Calu3 (cell line): Measurements from ENCODE around the gene FASTKD3. TPM values are rescaled to one million over a fixed set of nuclear protein-coding genes. Genes with fewer than 3 reads are reported as not detected.

Source experiments
- BruUV-seq: library from RNA; stranded (reverse); fragments of 400-500 nt; replicated peaks from 2 replicates; lab custom pipeline; 2021; lab: Mats Ljungman, UMichigan
- CTCF ChIA-PET: fragments of 300-600 bp; sonication (Branson Sonifier 250); formaldehyde crosslinking; loops from one replicate; lab custom pipeline; 2022; ENCODE audit warnings: antibody characterized with exemption; lab: Charles Lee
- DNase-seq: peaks from one replicate; pipeline ENCODE4 v3.0.0; 2022
- H3K27ac Mint-ChIP-seq: one replicate; pipeline ENCODE4 v1.8.0; 2022; ENCODE audit warnings: mixed read lengths; ENCODE audit not compliant: unreplicated experiment
- H3K27me3 Mint-ChIP-seq: one replicate; pipeline ENCODE4 v1.8.0; 2022; ENCODE audit warnings: mixed read lengths; ENCODE audit not compliant: unreplicated experiment
- H3K36me3 Mint-ChIP-seq: one replicate; pipeline ENCODE4 v1.8.0; 2022; ENCODE audit warnings: mild to moderate bottlenecking, moderate library complexity, mixed read lengths; ENCODE audit not compliant: insufficient read depth, unreplicated experiment
- H3K4me1 Mint-ChIP-seq: one replicate; pipeline ENCODE4 v1.8.0; 2022; ENCODE audit warnings: mild to moderate bottlenecking, low read depth, mixed read lengths; ENCODE audit not compliant: unreplicated experiment
- H3K4me3 Mint-ChIP-seq: one replicate; pipeline ENCODE4 v1.8.0; 2022; ENCODE audit warnings: mild to moderate bottlenecking, low read depth, moderate library complexity, mixed read lengths; ENCODE audit not compliant: unreplicated experiment
- H3K9me3 Mint-ChIP-seq: one replicate; pipeline ENCODE4 v1.8.0; 2022; ENCODE audit warnings: low read depth, mixed read lengths; ENCODE audit not compliant: unreplicated experiment
- intact Hi-C: fragments of 100-400 bp; cut with micrococcal nuclease; formaldehyde crosslinking; loops from one replicate; pipeline ENCODE4 v1.10.0; 2022; ENCODE audit not compliant: unreplicated experiment
- total RNA-seq: library from RNA; stranded (reverse); gene quantifications from 2 replicates; pipeline ENCODE4 v1.2.3, GENCODE V29; 2022
- TF ChIP-seq, protein P1 (sequence below): fragments of 200-600 bp; IDR thresholded peaks from one replicate; pipeline ENCODE4 v1.8.0; 2022; ENCODE audit warnings: antibody characterized with exemption; ENCODE audit not compliant: unreplicated experiment

Gene FASTKD3
- total RNA-seq, 1 experiment from 2014 or later: 13.5 TPM

DNA sequence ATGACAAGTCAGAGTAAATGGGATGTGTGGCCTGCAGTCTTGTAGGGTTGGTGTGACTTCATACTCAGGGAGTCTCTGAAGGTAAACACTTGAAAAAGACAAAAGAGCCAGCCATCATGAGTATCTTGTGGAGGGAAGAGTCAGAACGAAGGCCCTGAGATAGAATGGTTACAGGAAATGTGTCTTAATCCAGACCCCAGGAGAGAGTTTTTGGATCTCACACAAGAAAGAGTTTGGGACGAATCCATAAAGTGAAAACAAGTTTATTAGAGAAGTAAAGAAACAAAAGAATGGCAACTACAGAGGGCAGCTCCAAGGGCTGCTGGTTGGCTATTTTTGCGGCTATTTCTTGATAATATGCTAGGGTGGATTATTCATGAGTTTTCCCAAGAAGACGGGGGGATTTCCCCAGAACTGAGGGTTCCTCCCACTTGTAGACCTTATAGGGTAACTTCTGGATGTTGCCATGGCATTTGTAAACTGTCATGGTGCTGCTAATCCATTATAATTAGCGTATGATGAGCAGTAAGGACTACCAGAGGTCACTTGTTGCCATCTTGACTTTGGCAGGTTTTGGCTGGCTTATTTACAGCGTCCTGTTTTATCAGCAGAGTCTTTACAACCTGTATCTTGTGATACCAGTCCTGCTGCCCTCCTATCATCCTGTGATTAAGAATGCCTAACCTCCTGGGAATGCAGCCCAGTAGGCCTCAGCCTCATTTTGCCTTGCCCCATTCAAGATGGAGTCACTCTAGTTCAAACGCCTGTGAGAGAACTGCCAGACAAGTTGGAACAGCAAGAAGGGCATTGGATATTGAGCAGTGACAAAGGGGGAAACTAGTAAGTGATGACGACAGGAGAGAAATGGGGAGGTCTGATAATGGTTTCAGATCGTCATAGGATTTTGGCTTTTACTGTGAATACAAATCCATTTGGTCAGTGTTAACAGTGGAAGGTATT is 34.1 kb upstream of the FASTKD3 start:
- TF ChIP-seq, protein P1, sequence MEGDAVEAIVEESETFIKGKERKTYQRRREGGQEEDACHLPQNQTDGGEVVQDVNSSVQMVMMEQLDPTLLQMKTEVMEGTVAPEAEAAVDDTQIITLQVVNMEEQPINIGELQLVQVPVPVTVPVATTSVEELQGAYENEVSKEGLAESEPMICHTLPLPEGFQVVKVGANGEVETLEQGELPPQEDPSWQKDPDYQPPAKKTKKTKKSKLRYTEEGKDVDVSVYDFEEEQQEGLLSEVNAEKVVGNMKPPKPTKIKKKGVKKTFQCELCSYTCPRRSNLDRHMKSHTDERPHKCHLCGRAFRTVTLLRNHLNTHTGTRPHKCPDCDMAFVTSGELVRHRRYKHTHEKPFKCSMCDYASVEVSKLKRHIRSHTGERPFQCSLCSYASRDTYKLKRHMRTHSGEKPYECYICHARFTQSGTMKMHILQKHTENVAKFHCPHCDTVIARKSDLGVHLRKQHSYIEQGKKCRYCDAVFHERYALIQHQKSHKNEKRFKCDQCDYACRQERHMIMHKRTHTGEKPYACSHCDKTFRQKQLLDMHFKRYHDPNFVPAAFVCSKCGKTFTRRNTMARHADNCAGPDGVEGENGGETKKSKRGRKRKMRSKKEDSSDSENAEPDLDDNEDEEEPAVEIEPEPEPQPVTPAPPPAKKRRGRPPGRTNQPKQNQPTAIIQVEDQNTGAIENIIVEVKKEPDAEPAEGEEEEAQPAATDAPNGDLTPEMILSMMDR: no peak
- CTCF ChIA-PET: no interaction called here
- no peak for DNase-seq
- BruUV-seq: no TSS peak
- peaks cover 3% of the 10 kb centered on the region for H3K9me3 Mint-ChIP-seq
- H3K4me3 Mint-ChIP-seq: no peak overlapping the region
- H3K4me1 Mint-ChIP-seq: peaks cover 12% of the 10 kb centered on the region
- intact Hi-C loops: no loop called here
- peaks cover 38% of the 10 kb centered on the region for H3K36me3 Mint-ChIP-seq
- no peaks in the 10 kb centered on the region for H3K27me3 Mint-ChIP-seq
- peak overlapping the region; percentile 40 for H3K27ac Mint-ChIP-seq

- Mint-ChIP-seq H3K36me3 (peaks cover 33% of the 10 kb centered on the region), H3K4me3 (no peak overlapping the region), H3K27ac (no peak overlapping the region), H3K9me3 (no peaks in the 10 kb centered on the region), H3K27me3 (no peaks in the 10 kb centered on the region), H3K4me1 (peaks cover 12% of the 10 kb centered on the region)
- no peak for DNase-seq
- BruUV-seq: no TSS peak
- CTCF ChIA-PET: no interaction called here
- intact Hi-C loops: no loop called here
- TF ChIP-seq, protein P1: no peak
Observed at GRCh38 chr5:7902201-7902600, 33.4 kb upstream of the FASTKD3 start.

- H3K36me3 Mint-ChIP-seq: peaks cover 41% of the 10 kb centered on the region
- peak; percentile 56 for DNase-seq
Observed at GRCh38 chr5:7897014-7897600, 28.3 kb upstream of the FASTKD3 start.

DNA sequence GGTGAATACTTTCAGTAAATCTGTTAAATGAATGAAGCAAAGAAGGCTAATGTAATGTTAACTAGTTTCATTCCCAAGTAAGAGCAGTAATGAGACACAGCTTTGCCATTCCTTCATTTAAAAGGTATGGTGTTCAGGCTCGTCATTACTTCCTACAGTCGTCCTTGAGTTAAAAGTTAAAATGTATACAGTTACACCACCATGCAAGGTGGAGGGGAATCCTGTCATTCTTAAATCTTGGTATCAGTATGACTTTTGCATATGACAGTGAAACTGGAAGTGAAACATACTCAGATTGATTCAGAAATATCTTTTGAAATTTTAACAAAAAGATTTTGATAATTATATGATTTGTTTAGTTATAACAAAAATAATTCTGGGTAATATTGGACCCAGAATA is 26.0 kb upstream of the FASTKD3 start:
- peaks cover 51% of the 10 kb centered on the region for H3K36me3 Mint-ChIP-seq
- no TSS peak for BruUV-seq
- H3K4me1 Mint-ChIP-seq: no peaks in the 10 kb centered on the region
- intact Hi-C loops: no loop called here
- H3K27ac Mint-ChIP-seq: no peak overlapping the region
- no peak overlapping the region for H3K4me3 Mint-ChIP-seq
- CTCF ChIA-PET: no interaction called here
- TF ChIP-seq, protein P1: no peak
- DNase-seq: no peak
- H3K9me3 Mint-ChIP-seq: no peaks in the 10 kb centered on the region
- H3K27me3 Mint-ChIP-seq: no peaks in the 10 kb centered on the region

More at GRCh38 chr5:7897014-7897600, 28.3 kb upstream of the FASTKD3 start:
- Mint-ChIP-seq H3K9me3 (no peaks in the 10 kb centered on the region), H3K27me3 (no peaks in the 10 kb centered on the region), H3K4me3 (no peak overlapping the region), H3K27ac (no peak overlapping the region), H3K4me1 (no peaks in the 10 kb centered on the region)
- BruUV-seq: no TSS peak
- TF ChIP-seq, protein P1: peak; percentile 41
- CTCF ChIA-PET: no interaction called here
- intact Hi-C loops: no loop called here
